H9 (cell line): ENCODE measurements around the gene ARHGDIB. TPM values are rescaled to one million over a fixed set of nuclear protein-coding genes. Genes with fewer than 3 reads are reported as not detected.

Source experiments
- DNase-seq: peaks from one replicate; pipeline ENCODE4 v3.0.0-alpha.2; 2017
- H2AFZ ChIP-seq: one replicate; pipeline ENCODE4 v1.6.1; 2013; ENCODE audit warnings: mild to moderate bottlenecking, low read length, control low read depth, moderate library complexity
- H2AK5ac ChIP-seq: 2 replicates; pipeline ENCODE4 v1.6.1; 2013; ENCODE audit warnings: low read length, control low read depth, mixed read lengths; ENCODE audit not compliant: insufficient read length
- H2BK120ac ChIP-seq: one replicate; pipeline ENCODE4 v1.6.1; 2013; ENCODE audit warnings: low read depth, mild to moderate bottlenecking, low read length, control low read depth, inconsistent platforms; ENCODE audit not compliant: poor library complexity, severe bottlenecking
- H2BK12ac ChIP-seq: 2 replicates; pipeline ENCODE4 v1.6.1; 2013; ENCODE audit warnings: low read length, control low read depth, mixed read lengths, low read depth; ENCODE audit not compliant: insufficient read length
- H2BK15ac ChIP-seq: 2 replicates; pipeline ENCODE4 v1.6.1; 2013; ENCODE audit warnings: low read depth, low read length, control low read depth
- H2BK20ac ChIP-seq: one replicate; pipeline ENCODE4 v1.6.1; 2013; ENCODE audit warnings: low read depth, mild to moderate bottlenecking, low read length, control low read depth, inconsistent platforms; ENCODE audit not compliant: poor library complexity, severe bottlenecking
- H2BK5ac ChIP-seq: 2 replicates; pipeline ENCODE4 v1.6.1; 2013; ENCODE audit warnings: low read length, control low read depth, mixed read lengths; ENCODE audit not compliant: insufficient read length
- H3K14ac ChIP-seq: 2 replicates; pipeline ENCODE4 v1.6.1; 2013; ENCODE audit warnings: low read length, control low read depth; ENCODE audit not compliant: insufficient read depth
- H3K18ac ChIP-seq: 2 replicates; pipeline ENCODE4 v1.6.1; 2013; ENCODE audit warnings: low read depth, mild to moderate bottlenecking, mixed read lengths, low read length, control low read depth; ENCODE audit not compliant: insufficient read length
- H3K23ac ChIP-seq: 2 replicates; pipeline ENCODE4 v1.6.1; 2013; ENCODE audit warnings: low read length, control low read depth, mixed read lengths, low read depth; ENCODE audit not compliant: insufficient read length
- H3K23me2 ChIP-seq: 2 replicates; pipeline ENCODE4 v1.6.1; 2013; ENCODE audit warnings: low read depth, mild to moderate bottlenecking, mixed read lengths, low read length, control low read depth; ENCODE audit not compliant: insufficient read length, poor library complexity, severe bottlenecking
- H3K27ac ChIP-seq: 2 replicates; pipeline ENCODE4 v1.5.1; 2013; ENCODE audit warnings: low read length, control low read depth, mixed read lengths, low read depth; ENCODE audit not compliant: insufficient read length
- H3K27me3 ChIP-seq: 2 replicates; pipeline ENCODE4 v1.6.1; 2013; ENCODE audit warnings: low read length, control low read depth, inconsistent platforms; ENCODE audit not compliant: insufficient read depth
- H3K4ac ChIP-seq: 2 replicates; pipeline ENCODE4 v1.6.1; 2013; ENCODE audit warnings: low read depth, mild to moderate bottlenecking, control low read depth, inconsistent platforms, low read length, moderate library complexity
- H3K4me1 ChIP-seq: 2 replicates; pipeline ENCODE4 v1.6.1; 2013; ENCODE audit warnings: low read length, control low read depth, inconsistent platforms; ENCODE audit not compliant: insufficient read depth
- H3K4me2 ChIP-seq: 2 replicates; pipeline ENCODE4 v1.6.1; 2013; ENCODE audit warnings: low read length, control low read depth, mixed read lengths; ENCODE audit not compliant: insufficient read length, insufficient read depth
- H3K56ac ChIP-seq: 2 replicates; pipeline ENCODE4 v1.6.1; 2013; ENCODE audit warnings: low read depth, mild to moderate bottlenecking, mixed read lengths, low read length, control low read depth; ENCODE audit not compliant: insufficient read length
- H3K79me1 ChIP-seq: 2 replicates; pipeline ENCODE4 v1.6.1; 2013; ENCODE audit warnings: low read depth, mild to moderate bottlenecking, moderate library complexity, low read length, control low read depth, inconsistent platforms; ENCODE audit not compliant: insufficient read depth, poor library complexity, severe bottlenecking
- H3K79me2 ChIP-seq: 2 replicates; pipeline ENCODE4 v1.6.1; 2013; ENCODE audit warnings: low read length, control low read depth, inconsistent platforms; ENCODE audit not compliant: insufficient read depth
- H3K9ac ChIP-seq: 2 replicates; pipeline ENCODE4 v1.6.1; 2013; ENCODE audit warnings: low read length, control low read depth, mixed read lengths; ENCODE audit not compliant: insufficient read length; ENCODE audit errors: extremely low read depth
- H3K9me3 ChIP-seq: one replicate; pipeline ENCODE4 v1.6.1; 2013; ENCODE audit warnings: low read depth, low read length, inconsistent platforms; ENCODE audit not compliant: control insufficient read depth
- H3T11ph ChIP-seq: one replicate; pipeline ENCODE4 v1.6.1; 2013; ENCODE audit warnings: mild to moderate bottlenecking, low read length, control low read depth, inconsistent platforms
- H4K20me1 ChIP-seq: one replicate; pipeline ENCODE4 v1.6.1; 2013; ENCODE audit not compliant: control insufficient read depth, insufficient read length, insufficient read depth
- H4K5ac ChIP-seq: 2 replicates; pipeline ENCODE4 v1.6.1; 2013; ENCODE audit warnings: low read depth, mild to moderate bottlenecking, mixed read lengths, low read length, control low read depth; ENCODE audit not compliant: insufficient read length
- H4K8ac ChIP-seq: replicated peaks from 2 replicates; pipeline ENCODE4 v1.6.1; 2013; ENCODE audit warnings: low read length, control low read depth, mixed read lengths, low read depth; ENCODE audit not compliant: insufficient read length
- H4K91ac ChIP-seq: 2 replicates; pipeline ENCODE4 v1.6.1; 2013; ENCODE audit warnings: low read depth, mild to moderate bottlenecking, moderate library complexity, mixed read lengths, low read length, control low read depth; ENCODE audit not compliant: insufficient read length
- H3K27ac Mint-ChIP-seq, 3 experiments: 2 replicates in 2 of 3; 3 replicates in 1 of 3; pipeline ENCODE4 v1.8.0; 2020 to 2021; ENCODE audit warnings: mixed read lengths in 3 of 3, mild to moderate bottlenecking in 1 of 3, moderate library complexity in 1 of 3
- H3K27me3 Mint-ChIP-seq: 2 replicates; pipeline ENCODE4 v1.8.0; 2021; ENCODE audit warnings: low read depth, mild to moderate bottlenecking, moderate library complexity, mixed read lengths
- H3K36me3 Mint-ChIP-seq, 3 experiments: 2 replicates in 2 of 3; 3 replicates in 1 of 3; pipeline ENCODE4 v1.8.0; 2020 to 2021; ENCODE audit warnings: low read depth in 3 of 3, mixed read lengths in 3 of 3; ENCODE audit not compliant: insufficient read depth in 1 of 3
- H3K4me1 Mint-ChIP-seq, 2 experiments: 2 replicates each; pipeline ENCODE4 v1.8.0; 2020; ENCODE audit warnings: mixed read lengths in 2 of 2
- H3K4me3 Mint-ChIP-seq, 2 experiments: 2 replicates in 1 of 2; 3 replicates in 1 of 2; pipeline ENCODE4 v1.8.0; 2020 to 2021; ENCODE audit warnings: mild to moderate bottlenecking in 2 of 2, mixed read lengths in 2 of 2, moderate library complexity in 1 of 2
- H3K9me3 Mint-ChIP-seq, 2 experiments: 2 replicates in 1 of 2; 3 replicates in 1 of 2; pipeline ENCODE4 v1.8.0; 2020; ENCODE audit warnings: mild to moderate bottlenecking in 2 of 2, mixed read lengths in 2 of 2, moderate library complexity in 1 of 2
- CTCF ChIP-seq: fragments of 200-600 bp; sonication (generic); conservative IDR thresholded peaks from 3 replicates; pipeline ENCODE4 v1.8.0; 2021; ENCODE audit warnings: antibody characterized with exemption, mild to moderate bottlenecking
- WGBS: extraction: QIAGEN DNeasy Blood & Tissue Kit; methylation state at CpG from one replicate; pipeline ENCODE4 v1.1.7; 2013; ENCODE audit warnings: missing lambda C conversion rate, low lambda C conversion rate, mixed read lengths; ENCODE audit not compliant: insufficient read length; ENCODE audit errors: extremely low coverage; 5-methylcytosine and 5-hydroxymethylcytosine counted together
- total RNA-seq: library from RNA; stranded (reverse); gene quantifications from 2 replicates; pipeline ENCODE4 v1.2.1, GENCODE V29; 2021

Gene ARHGDIB
- total RNA-seq, 1 experiment from 2014 or later = 0.44 TPM

- TF ChIP-seq CTCF = no peak
- H4K91ac ChIP-seq = no peak overlapping the region
- no peaks in the 10 kb centered on the region for H3K36me3 Mint-ChIP-seq
Observed at GRCh38 chr12:14900521-14901227, 60.7 kb downstream of the ARHGDIB start.

More at GRCh38 chr12:14900521-14901227, 60.7 kb downstream of the ARHGDIB start:
- Histone ChIP-seq H2AK5ac (no peak overlapping the region), H2BK120ac (no peak overlapping the region), H3K56ac (no peak overlapping the region), H3T11ph (no peak overlapping the region), H3K4me2 (no peak overlapping the region), H4K8ac (no peak overlapping the region), H2AFZ (no peak overlapping the region), H3K79me1 (no peaks in the 10 kb centered on the region), H3K27me3 (no peaks in the 10 kb centered on the region), H3K4ac (no peak overlapping the region), H3K27ac (no peak overlapping the region), H3K4me1 (no peaks in the 10 kb centered on the region), H3K23me2 (no peaks in the 10 kb centered on the region), H4K5ac (no peak overlapping the region), H3K23ac (no peak overlapping the region), H2BK5ac (no peak overlapping the region), H3K79me2 (no peaks in the 10 kb centered on the region), H2BK20ac (no peak overlapping the region), H3K18ac (no peak overlapping the region), H3K14ac (no peak overlapping the region), H3K9ac (no peak overlapping the region), H2BK15ac (no peak overlapping the region), H3K9me3 (no peaks in the 10 kb centered on the region), H2BK12ac (no peak overlapping the region), H4K20me1 (no peaks in the 10 kb centered on the region)
- WGBS = no CpG with 5 or more reads among the region's 5 CpGs
- Mint-ChIP-seq H3K9me3 (no peaks in the 10 kb centered on the region), H3K27ac (no peak overlapping the region), H3K27me3 (no peaks in the 10 kb centered on the region), H3K4me1 (peaks cover 0 to 4% of the 10 kb centered on the region in 2 experiments; a peak in 2 of 4 replicates), H3K4me3 (no peak overlapping the region)
- no peak for DNase-seq
